MM.1S (cell line): ENCODE data around the gene CPT1B.

Experiments
- DNase-seq: peaks from one replicate; pipeline ENCODE4 v3.0.0-alpha.2; 2015
- H2AFZ ChIP-seq: fragments of 300-600 bp; sonication (generic); 2 replicates; pipeline ENCODE4 v1.6.0; 2016; ENCODE audit warnings: antibody characterized with exemption, low read length
- H3F3A ChIP-seq: fragments of 300-600 bp; sonication (generic); 2 replicates; pipeline ENCODE4 v1.6.1; 2016; ENCODE audit warnings: mild to moderate bottlenecking, antibody characterized with exemption, low read length, moderate library complexity, mixed read lengths; ENCODE audit not compliant: insufficient read depth
- H3K27ac ChIP-seq: fragments of 300-600 bp; sonication (generic); 2 replicates; pipeline ENCODE4 v1.5.1; 2016; ENCODE audit warnings: mild to moderate bottlenecking, low read length
- H3K27me3 ChIP-seq: fragments of 300-600 bp; sonication (generic); replicated peaks from 2 replicates; pipeline ENCODE4 v1.6.0; 2016; ENCODE audit warnings: low read length; ENCODE audit not compliant: insufficient read depth
- H3K36me3 ChIP-seq: fragments of 300-600 bp; sonication (generic); replicated peaks from 2 replicates; pipeline ENCODE4 v1.6.1; 2016; ENCODE audit warnings: mild to moderate bottlenecking, low read length, mixed read lengths; ENCODE audit not compliant: insufficient read depth
- H3K4me1 ChIP-seq: fragments of 300-600 bp; sonication (generic); 2 replicates; pipeline ENCODE4 v1.6.1; 2016; ENCODE audit warnings: low read length, mixed read lengths
- H3K4me2 ChIP-seq: fragments of 300-600 bp; sonication (generic); 2 replicates; pipeline ENCODE4 v1.6.0; 2016; ENCODE audit warnings: low read depth, low read length
- H3K4me3 ChIP-seq: fragments of 300-600 bp; sonication (generic); 2 replicates; pipeline ENCODE4 v1.5.1; 2016; ENCODE audit warnings: low read length, mixed read lengths
- H3K79me2 ChIP-seq: fragments of 300-600 bp; sonication (generic); 2 replicates; pipeline ENCODE4 v1.6.1; 2016; ENCODE audit warnings: mixed run types, low read length, mixed read lengths
- H3K9ac ChIP-seq: fragments of 300-600 bp; sonication (generic); 2 replicates; pipeline ENCODE4 v1.6.1; 2016; ENCODE audit warnings: low read length, mixed read lengths
- H3K9me2 ChIP-seq: fragments of 300-600 bp; sonication (generic); replicated peaks from 2 replicates; pipeline ENCODE4 v1.6.1; 2016; ENCODE audit warnings: mild to moderate bottlenecking, low read length, mixed read lengths; ENCODE audit not compliant: insufficient read depth
- H3K9me3 ChIP-seq: fragments of 300-600 bp; sonication (generic); replicated peaks from 2 replicates; pipeline ENCODE4 v1.6.1; 2016; ENCODE audit warnings: mild to moderate bottlenecking, low read length, mixed read lengths; ENCODE audit not compliant: insufficient read depth
- H4K20me1 ChIP-seq: fragments of 300-600 bp; sonication (generic); 2 replicates; pipeline ENCODE4 v1.6.1; 2016; ENCODE audit warnings: mild to moderate bottlenecking, low read length, moderate library complexity, mixed read lengths; ENCODE audit not compliant: insufficient read depth
- CTCF ChIP-seq: fragments of 300-600 bp; sonication (generic); IDR thresholded peaks from 2 replicates; pipeline ENCODE4 v1.5.1; 2016; ENCODE audit warnings: antibody characterized with exemption, low read length, mixed read lengths
- EZH2 ChIP-seq: fragments of 300-600 bp; sonication (generic); optimal IDR thresholded peaks from 2 replicates; pipeline ENCODE3; 2017; ENCODE audit warnings: low read depth, mild to moderate bottlenecking, antibody characterized with exemption, low read length, mixed read lengths
- EZH2phosphoT487 ChIP-seq: fragments of 300-600 bp; sonication (generic); IDR thresholded peaks from 2 replicates; pipeline ENCODE4 v1.6.1; 2018; ENCODE audit warnings: antibody characterized with exemption, low read length

Gene CPT1B

GRCh38 chr22:50578776-50579310 is 616 bp upstream of the CPT1B start:
- H3K9me3 ChIP-seq: no peaks in the 10 kb centered on the region
- H3K27ac ChIP-seq: no peak overlapping the region
- H3K36me3 ChIP-seq: no peaks in the 10 kb centered on the region
- TF ChIP-seq EZH2phosphoT487: no peak
- no peak for TF ChIP-seq EZH2
- no peak for TF ChIP-seq CTCF
- H3K9ac ChIP-seq: no peak overlapping the region
- H3K4me3 ChIP-seq: no peak overlapping the region
- H3K79me2 ChIP-seq: peaks cover 19% of the 10 kb centered on the region
- no peaks in the 10 kb centered on the region for H3F3A ChIP-seq
- H3K9me2 ChIP-seq: no peaks in the 10 kb centered on the region
- H3K27me3 ChIP-seq: no peaks in the 10 kb centered on the region
- H2AFZ ChIP-seq: no peak overlapping the region
- no peak overlapping the region for H3K4me2 ChIP-seq
- DNase-seq: no peak
- no peaks in the 10 kb centered on the region for H4K20me1 ChIP-seq
- peaks cover 8% of the 10 kb centered on the region; the same call in 1 of the 2 replicates for H3K4me1 ChIP-seq

- TF ChIP-seq EZH2 (no peak), EZH2phosphoT487 (no peak), CTCF (no peak)
- Histone ChIP-seq H3K36me3 (no peaks in the 10 kb centered on the region), H3K4me2 (no peak overlapping the region), H3K27me3 (no peaks in the 10 kb centered on the region), H4K20me1 (no peaks in the 10 kb centered on the region), H3K27ac (no peak overlapping the region), H3K9me2 (no peaks in the 10 kb centered on the region), H3F3A (no peaks in the 10 kb centered on the region), H2AFZ (no peak overlapping the region), H3K9me3 (no peaks in the 10 kb centered on the region), H3K9ac (no peak overlapping the region), H3K4me3 (no peak overlapping the region), H3K4me1 (0 out of 2 replicates have a peak, but pooled peaks cover 4% of the 10 kb centered on the region), H3K79me2 (peaks cover 11% of the 10 kb centered on the region)
- DNase-seq: no peak
These were observed 585 bp downstream of the CPT1B start for GRCh38 chr22:50577697-50577986.

- Histone ChIP-seq H3K4me1 (0 out of 2 replicates have a peak, but pooled peaks cover 4% of the 10 kb centered on the region), H3K27ac (no peak overlapping the region), H3K9ac (no peak overlapping the region), H2AFZ (no peak overlapping the region), H3K4me2 (no peak overlapping the region), H3F3A (no peaks in the 10 kb centered on the region), H3K79me2 (peaks cover 10% of the 10 kb centered on the region), H3K27me3 (no peaks in the 10 kb centered on the region), H3K9me2 (no peaks in the 10 kb centered on the region), H3K4me3 (no peak overlapping the region), H4K20me1 (no peaks in the 10 kb centered on the region), H3K9me3 (no peaks in the 10 kb centered on the region), H3K36me3 (no peaks in the 10 kb centered on the region)
- TF ChIP-seq EZH2phosphoT487 (no peak), CTCF (no peak), EZH2 (no peak)
- no peak for DNase-seq
These were observed 1.2 kb downstream of the CPT1B start for GRCh38 chr22:50576806-50577696.
